Hepatic stellate cell (primary cell): ENCODE measurements around the gene MYRIP.
"Not testable (repeated sequence)": the region's sequence is repeated elsewhere in the genome, so short reads cannot be mapped to it uniquely, and the experiment has no call there.

ENCODE experiments used
- DNase-seq: peaks from one replicate; pipeline ENCODE4 v3.0.0; 2011; ENCODE audit warnings: low spot score

MYRIP gene

DNA sequence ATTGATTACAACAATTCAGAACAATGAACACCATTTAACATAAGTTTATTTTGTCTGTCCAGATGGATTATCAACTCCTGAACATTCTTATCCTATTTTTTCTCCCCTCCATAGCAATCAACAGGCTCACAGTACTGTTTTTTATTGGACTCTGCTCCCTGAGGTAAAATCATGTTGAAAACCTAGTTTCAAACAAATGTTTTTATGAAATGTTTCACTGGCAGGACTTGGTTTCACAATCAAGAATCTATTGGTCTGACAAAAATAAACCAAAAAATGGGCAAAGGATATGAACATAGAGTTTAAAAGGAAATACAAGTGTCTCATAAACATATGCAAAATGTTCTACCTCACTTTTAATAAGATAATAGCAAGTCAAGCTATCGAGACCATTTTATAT lies 2.6 kb upstream of the MYRIP start:
- no peak for DNase-seq

DNA sequence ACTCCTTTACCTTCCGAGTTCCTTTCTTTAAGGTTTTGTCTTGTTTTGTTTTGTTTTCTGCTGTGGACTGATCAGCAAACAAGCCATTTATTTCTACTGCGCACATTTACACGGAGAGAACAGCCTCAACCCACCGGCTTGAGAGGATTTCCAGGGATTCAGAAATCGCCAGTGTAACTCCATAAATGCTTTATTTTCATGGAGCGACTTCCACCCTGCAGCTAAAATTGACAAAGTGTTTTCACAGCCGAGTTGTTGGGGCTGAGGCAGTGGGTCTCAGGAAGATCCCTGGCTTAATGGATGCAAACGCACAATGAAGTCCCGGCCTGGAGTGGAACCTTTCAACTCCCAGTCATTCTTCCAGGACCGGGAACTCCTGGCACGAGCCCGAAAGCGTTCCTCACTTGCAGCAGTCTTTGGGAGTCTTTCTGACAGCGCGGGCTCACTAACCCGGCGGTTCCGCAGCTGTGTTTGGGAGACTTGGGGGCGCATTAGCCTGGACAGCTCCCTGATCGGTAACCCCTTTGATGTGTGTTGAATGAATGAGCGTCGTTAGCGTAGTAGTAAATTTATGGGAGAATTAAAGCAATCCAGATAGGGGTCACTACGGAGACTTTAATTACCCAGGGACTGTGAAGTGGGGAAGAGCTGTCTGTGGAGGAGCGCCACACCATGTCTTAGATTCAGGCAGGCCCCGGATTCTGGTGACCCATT lies 785 bp upstream of the MYRIP start:
- no peak for DNase-seq

- DNase-seq, result no peak
Measured at GRCh38 chr3:39809995-39810595, 686 bp downstream of the MYRIP start.

- DNase-seq, result no peak
Measured at GRCh38 chr3:39810647-39811161, 1.3 kb downstream of the MYRIP start.

- no peak for DNase-seq
Measured at GRCh38 chr3:39811561-39811960, 2.2 kb downstream of the MYRIP start.

- DNase-seq, result no peak
Measured at GRCh38 chr3:39812537-39812936, 3.1 kb downstream of the MYRIP start.

GRCh38 chr3:39814007-39814406 lies 4.6 kb downstream of the MYRIP start:
- no peak for DNase-seq

DNA sequence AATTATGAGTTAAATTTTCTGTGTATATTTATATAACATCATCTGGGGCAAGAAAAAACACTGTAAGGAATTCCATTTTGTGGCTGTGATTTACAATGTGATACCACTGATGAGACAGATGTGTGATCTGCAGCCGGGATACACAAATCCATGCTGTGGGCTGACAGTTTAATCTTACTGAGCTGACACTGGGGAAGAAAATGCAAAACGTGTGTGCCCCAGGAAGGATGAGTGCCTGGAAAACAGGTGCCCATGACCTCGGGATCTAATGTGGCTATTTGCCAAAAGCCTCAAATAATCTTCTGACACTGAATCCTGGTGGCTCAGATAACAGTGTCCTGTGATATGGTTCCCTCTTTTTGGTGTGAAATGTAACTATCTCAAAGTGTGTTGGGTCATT lies 10.5 kb downstream of the MYRIP start:
- DNase-seq, result no peak

GRCh38 chr3:39833764-39834163 lies 24.4 kb downstream of the MYRIP start:
- not testable (repeated sequence) for DNase-seq

- DNase-seq, result no peak
Measured at GRCh38 chr3:39839484-39839883, 30.1 kb downstream of the MYRIP start.

GRCh38 chr3:39843440-39843839 lies 34.0 kb downstream of the MYRIP start:
- no peak for DNase-seq

DNA sequence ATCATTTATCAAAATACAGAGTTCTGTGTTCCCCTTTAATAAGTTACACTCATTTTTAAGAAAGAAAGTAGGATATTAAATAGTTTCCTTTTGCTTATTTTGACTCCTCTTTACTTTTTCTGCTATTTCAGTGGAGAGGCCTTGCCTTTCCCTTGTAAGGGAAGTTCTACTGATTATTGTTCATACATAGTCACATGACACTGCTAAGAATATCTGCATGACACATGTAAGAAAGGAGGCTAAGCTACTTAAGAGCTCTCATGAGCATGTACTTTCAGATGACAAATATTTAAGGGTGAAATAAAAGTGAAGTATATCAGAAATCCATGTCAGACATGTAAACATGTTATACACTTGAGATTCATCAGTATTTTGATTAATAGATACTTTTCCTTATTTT lies 39.0 kb downstream of the MYRIP start:
- DNase-seq, result no peak

GRCh38 chr3:39849992-39850715 lies 40.7 kb downstream of the MYRIP start:
- DNase-seq, result no peak

DNA sequence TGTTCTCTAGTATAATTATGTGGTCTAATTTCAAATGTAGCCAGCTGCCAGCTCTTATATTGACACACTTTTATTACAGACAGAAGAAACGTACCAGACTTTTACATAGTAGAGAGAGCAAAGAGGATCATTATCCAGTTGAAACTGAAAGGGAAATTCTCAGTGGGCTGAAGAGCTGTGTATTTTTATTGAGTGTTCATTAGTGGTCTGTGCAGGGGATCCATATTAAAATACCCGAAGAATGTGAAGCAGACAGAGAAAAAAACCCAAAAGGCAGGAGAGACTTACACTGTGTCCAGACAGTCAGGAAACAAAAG lies 41.3 kb downstream of the MYRIP start:
- DNase-seq, result no peak

DNA sequence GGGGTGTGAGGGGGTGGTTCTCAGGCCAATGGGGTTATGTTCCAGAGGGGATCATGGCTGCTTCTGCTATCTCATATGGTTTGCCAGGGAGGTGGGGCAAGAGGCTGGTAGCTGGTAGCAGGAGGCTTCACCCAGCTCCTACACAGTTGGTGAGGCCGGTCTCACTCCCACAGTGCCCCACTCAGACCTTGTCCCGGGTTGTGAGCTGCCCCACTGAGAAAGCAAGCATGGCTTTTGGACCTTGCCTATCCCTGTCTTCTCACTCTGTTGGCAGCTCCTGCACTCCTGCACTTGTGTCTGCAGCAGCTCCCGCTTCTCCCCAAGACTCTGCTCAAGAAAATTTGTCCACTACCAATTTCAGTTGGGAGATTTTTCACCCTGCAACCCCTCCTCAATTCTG lies 46.1 kb downstream of the MYRIP start:
- DNase-seq, result no peak

DNA sequence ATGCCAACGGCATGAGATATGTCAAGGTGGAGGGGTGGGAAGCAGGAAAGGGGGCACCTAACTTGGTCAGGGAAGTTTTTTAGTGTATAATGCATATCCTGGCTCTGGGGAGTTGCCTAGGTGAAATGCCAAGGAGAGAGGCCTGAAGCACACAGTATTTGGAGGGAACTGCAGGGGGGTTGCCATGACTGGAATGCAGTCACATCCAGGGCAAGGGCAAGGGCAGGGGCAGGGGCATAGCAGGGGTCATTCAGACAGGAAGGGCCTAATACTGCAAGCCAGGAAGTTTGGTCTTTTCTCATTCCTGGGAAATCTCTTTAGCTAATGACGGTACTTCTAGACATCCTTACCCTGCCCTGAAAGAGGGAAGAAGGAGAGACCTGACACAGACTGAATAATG lies 60.5 kb downstream of the MYRIP start:
- no peak for DNase-seq

GRCh38 chr3:39870706-39871105 lies 61.3 kb downstream of the MYRIP start:
- DNase-seq, result no peak

- DNase-seq, result no peak
Measured at GRCh38 chr3:39879581-39879980, 70.2 kb downstream of the MYRIP start.

- DNase-seq, result no peak
Measured at GRCh38 chr3:39882111-39882510, 72.7 kb downstream of the MYRIP start.

DNA sequence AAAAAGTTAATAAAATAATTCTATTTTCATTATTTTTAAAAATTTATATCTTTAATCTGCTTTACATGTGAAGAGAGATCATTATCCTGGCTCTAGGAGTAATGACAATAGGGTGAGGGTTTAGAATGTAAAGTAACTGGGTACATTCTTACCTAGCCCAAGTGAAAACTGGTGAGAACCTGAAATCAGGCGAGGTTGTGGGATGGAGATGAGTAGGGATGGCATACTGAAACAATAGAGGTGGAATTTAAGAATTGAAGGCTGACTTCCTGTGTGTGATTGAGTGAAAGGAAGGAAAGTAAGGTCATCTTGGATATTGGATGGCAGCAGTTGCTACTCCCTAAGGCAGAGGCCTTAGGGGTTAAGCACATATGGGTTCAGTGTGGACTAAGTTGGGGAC lies 82.7 kb downstream of the MYRIP start:
- no peak for DNase-seq

DNA sequence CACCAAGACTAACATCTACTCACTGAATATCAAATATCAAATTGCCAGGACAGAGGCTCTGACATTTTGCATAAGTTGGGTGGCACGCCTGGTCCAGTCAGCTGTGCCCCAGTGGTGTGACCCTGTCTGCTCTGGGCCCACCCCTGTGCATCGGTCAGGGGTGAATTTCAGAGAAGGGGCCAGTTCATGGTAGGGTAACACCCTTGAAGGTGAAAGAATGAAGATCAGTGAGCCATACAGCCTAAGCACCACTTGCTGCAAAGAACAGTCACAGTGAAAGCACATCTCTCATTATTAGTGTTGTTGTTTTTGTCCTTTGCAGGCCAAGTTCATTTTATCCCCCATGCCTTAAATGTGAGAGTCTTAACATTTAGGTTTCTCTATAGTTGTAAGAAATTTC lies 86.8 kb downstream of the MYRIP start:
- DNase-seq, result no peak

DNA sequence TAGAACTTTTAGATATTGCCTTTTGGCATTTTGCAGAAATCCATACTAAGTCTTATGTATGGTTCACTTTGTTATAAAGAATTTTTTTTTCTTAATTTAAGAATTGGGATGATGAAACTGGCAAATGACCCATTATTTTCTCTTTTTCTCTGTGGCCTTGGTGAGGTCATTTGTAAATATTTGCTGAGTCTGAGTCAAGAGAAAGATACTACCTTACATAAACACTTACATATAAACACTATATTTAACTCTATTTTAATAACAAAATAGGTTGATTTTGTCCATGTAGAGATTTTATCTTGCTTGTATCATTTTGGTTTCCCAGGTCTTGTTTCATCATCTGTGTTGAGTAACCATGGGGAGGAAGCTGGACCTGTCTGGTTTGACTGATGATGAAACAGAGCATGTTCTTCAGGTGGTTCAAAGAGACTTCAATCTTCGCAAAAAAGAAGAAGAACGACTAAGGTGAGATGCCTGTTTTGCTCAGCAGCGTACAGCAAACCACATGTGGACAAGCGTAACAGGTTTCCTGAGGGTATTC lies 91.1 kb downstream of the MYRIP start:
- no peak for DNase-seq

GRCh38 chr3:39903253-39903652 lies 93.8 kb downstream of the MYRIP start:
- no peak for DNase-seq
